ENCODE data around the gene ITIH5. TPM values are rescaled to one million over a fixed set of nuclear protein-coding genes. Genes with fewer than 3 reads are reported as not detected.

The ITIH5 gene
- total and polyA plus RNA-seq, 7 experiments from 2014 or later = not detected

DNA sequence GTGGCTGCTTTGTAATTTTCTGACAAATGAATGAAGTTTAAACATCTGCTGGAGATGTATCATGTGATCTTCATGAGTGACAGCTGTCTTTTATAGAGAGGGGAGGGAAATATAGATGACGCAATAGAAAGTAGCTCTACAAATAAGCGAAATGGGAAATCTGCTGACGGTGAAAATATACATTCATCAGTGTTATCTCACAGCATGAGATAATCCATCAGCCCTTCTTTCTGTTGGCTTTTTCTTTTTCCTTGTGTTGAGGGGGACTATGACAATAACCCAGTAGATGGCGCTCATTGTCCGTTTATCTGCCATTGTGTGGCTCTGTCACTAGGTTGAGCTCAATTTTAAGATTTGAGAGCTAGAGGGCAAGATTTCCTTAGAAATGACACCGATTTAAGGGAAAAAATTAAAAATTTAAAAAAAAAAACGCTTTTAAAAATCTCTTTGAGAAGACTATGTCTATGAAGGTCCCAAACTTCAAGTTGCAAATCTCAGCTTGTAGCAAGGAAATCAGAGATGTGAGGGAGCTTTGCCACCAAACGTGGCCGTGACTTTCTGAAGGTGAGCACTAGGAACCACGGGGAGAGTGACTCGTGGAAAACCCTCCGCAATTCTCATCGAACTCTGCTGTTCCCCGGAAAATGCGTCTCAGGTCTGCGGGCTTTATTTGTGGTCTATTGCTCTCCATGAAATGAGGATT, 141.3 kb downstream of the ITIH5 start:
- Histone ChIP-seq H3K4me1 (ENCODE audit: control insufficient read depth in 2 of 2, insufficient read depth in 2 of 2, low read length in 2 of 2) (peaks cover 0 to 4% of the 10 kb centered on the region in 2 donors), H3K36me3 (ENCODE audit: control insufficient read depth in 2 of 3, insufficient read depth in 3 of 3, low read length in 3 of 3) (no peaks in the 10 kb centered on the region), H3K27ac (ENCODE audit: low read depth, low read length) (no peak overlapping the region), H3K9me3 (ENCODE audit: control insufficient read depth in 2 of 3, low read length in 3 of 3) (no peaks in the 10 kb centered on the region), H3K4me3 (ENCODE audit: low read length) (no peak overlapping the region), H3K27me3 (ENCODE audit: control insufficient read depth in 2 of 2, insufficient read depth in 2 of 2, low read length in 2 of 2) (no peaks in the 10 kb centered on the region)
- intact Hi-C loops (cut with micrococcal nuclease) = loop anchor here (1.0 to 10.0 kb wide), 13 partner anchors 41 to 1777 kb away; partner anchors contain the start of gene ATP5F1C (in 1 of the 2)
- H3K27me3 Mint-ChIP-seq = peaks cover 0 to 23% (median 0%) of the 10 kb centered on the region in 5 donors
- H3K4me3 Mint-ChIP-seq = peak overlapping the region in 3 of 10 donors; percentile 25 to 36 (median 28)
- DNase-seq (peak in 8 of 9 donors; percentile 44 to 79 (median 67)), ATAC-seq (peak; percentile 90)
- peaks cover 0 to 3% (median 0%) of the 10 kb centered on the region in 5 donors for H3K36me3 Mint-ChIP-seq
- peak overlapping the region in 5 of 9 donors; percentile 7 to 52 (median 33) for H3K27ac Mint-ChIP-seq
- CTCF ChIA-PET = interaction anchor here (0.6 to 4.1 kb wide), 26 partner anchors 9 to 1777 kb away, joined by 3 to 97 read pairs (median 3); no protein-coding TSS in a partner anchor
- no peaks in the 10 kb centered on the region for H3K9me3 Mint-ChIP-seq
- H3K4me1 Mint-ChIP-seq = peaks cover 12 to 38% (median 17%) of the 10 kb centered on the region in 7 donors
- POLR2A ChIA-PET = interaction anchor here (1.0 to 1.1 kb wide), 2 partner anchors 9 to 41 kb away, joined by 3 to 5 read pairs; no protein-coding TSS in a partner anchor

DNA sequence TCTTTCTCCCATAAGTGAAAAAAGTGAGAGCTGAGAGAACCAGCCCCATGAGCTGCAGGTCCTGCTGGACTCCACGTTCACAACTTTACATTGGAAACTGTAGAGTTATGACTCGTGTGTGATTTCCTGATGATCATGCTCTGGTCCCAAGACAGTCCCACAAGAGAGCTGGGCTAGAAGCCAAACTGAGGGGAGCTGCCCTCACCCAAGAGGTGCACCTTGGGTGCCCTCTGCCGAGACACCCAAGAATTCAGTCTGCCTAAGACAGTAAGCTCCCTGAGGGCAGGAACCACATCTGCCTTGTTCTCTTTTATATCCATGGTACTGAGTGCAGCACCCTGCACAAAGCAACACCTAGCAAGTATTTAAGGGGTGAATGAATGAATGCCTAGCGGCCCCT, 143.1 kb downstream of the ITIH5 start:
- POLR2A ChIA-PET = interaction anchor here (0.6 to 2.0 kb wide), 3 partner anchors 10 to 114 kb away, joined by 3 to 10 read pairs (median 3); no protein-coding TSS in a partner anchor
- Mint-ChIP-seq H3K27ac (peak overlapping the region in 1 of 9 donors; percentile 19), H3K4me3 (no peak overlapping the region), H3K4me1 (peaks cover 12 to 38% (median 18%) of the 10 kb centered on the region in 7 donors), H3K9me3 (no peaks in the 10 kb centered on the region), H3K36me3 (peaks cover 0 to 3% (median 0%) of the 10 kb centered on the region in 5 donors), H3K27me3 (peaks cover 0 to 16% (median 0%) of the 10 kb centered on the region in 5 donors)
- CTCF ChIA-PET = interaction anchor here (0.5 to 4.1 kb wide), 2 partner anchors 153 to 163 kb away, joined by 3 to 97 read pairs; no protein-coding TSS in a partner anchor
- Histone ChIP-seq H3K27me3 (ENCODE audit: control insufficient read depth in 2 of 2, insufficient read depth in 2 of 2, low read length in 2 of 2) (no peaks in the 10 kb centered on the region), H3K36me3 (ENCODE audit: control insufficient read depth in 2 of 3, insufficient read depth in 3 of 3, low read length in 3 of 3) (no peaks in the 10 kb centered on the region), H3K4me1 (ENCODE audit: control insufficient read depth in 2 of 2, insufficient read depth in 2 of 2, low read length in 2 of 2) (peaks cover 0 to 4% of the 10 kb centered on the region in 2 donors), H3K4me3 (ENCODE audit: low read length) (no peak overlapping the region), H3K9me3 (ENCODE audit: control insufficient read depth in 2 of 3, low read length in 3 of 3) (no peaks in the 10 kb centered on the region), H3K27ac (ENCODE audit: low read depth, low read length) (no peak overlapping the region)
- DNase-seq = no peak
- ATAC-seq = no peak
- intact Hi-C loops (cut with micrococcal nuclease) = loop anchor here (2.0 to 10.0 kb wide), 3 partner anchors 99 to 1685 kb away; no protein-coding TSS in a partner anchor

DNA sequence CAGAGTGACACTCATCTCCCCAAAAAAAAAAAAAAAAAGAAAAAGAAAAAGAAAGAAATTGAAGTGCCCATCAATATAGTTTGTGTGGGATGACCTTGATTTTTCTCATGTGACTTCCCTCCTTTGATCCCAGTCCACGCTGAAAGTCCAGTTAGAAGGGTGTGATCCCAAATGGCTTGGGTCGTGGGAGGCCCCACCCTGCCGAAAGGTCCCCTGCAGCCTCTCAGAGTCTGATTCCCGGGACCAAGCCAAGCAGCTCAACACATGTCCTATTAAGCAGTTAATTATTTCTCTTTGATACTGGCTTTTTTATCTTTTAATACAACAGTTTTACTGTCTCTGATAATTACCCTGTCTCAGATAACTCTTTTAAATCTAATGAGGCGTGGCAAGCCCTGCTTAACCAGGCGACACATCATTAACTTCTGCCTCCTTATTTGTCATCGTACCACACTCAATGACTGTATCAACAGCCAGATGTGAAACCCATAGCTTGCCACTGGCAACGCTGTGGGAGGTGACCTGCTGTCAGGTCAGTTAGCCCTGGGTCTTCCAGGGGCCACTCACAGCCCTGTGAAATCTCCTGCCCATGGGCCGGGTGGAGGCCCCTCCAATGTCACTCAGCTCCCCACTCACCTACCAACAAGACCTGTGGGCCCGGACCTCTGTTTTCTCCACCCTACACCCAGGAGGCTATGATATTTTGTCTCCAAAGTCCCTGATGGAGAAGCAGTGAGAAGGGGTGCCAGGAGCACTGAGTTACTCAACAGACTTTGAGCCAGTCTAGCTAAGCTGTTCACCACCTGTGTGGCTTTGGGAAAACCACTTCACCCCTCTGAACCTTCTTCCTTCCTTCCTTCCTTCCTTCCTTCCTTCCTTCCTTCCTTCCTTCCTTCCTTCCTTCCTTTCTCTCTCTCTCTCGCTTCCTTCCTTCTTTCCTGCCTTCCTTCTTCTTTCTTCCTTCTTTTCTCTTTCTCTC, 146.0 kb downstream of the ITIH5 start:
- no peak for DNase-seq
- intact Hi-C loops (cut with micrococcal nuclease) = loop anchor here in 1 of 2 donors (10.0 kb wide), 1 partner anchor 954 kb away; no protein-coding TSS in a partner anchor
- H3K27ac Mint-ChIP-seq = peak overlapping the region in 3 of 9 donors; percentile 9 to 19 (median 10)
- no peak for ATAC-seq
- peaks cover 15 to 59% (median 27%) of the 10 kb centered on the region in 7 donors for H3K4me1 Mint-ChIP-seq
- H3K27me3 Mint-ChIP-seq = peaks cover 0 to 3% (median 0%) of the 10 kb centered on the region in 5 donors
- Histone ChIP-seq H3K4me3 (ENCODE audit: low read length) (no peak overlapping the region), H3K27ac (ENCODE audit: low read depth, low read length) (no peak overlapping the region), H3K27me3 (ENCODE audit: control insufficient read depth in 2 of 2, insufficient read depth in 2 of 2, low read length in 2 of 2) (no peaks in the 10 kb centered on the region), H3K36me3 (ENCODE audit: control insufficient read depth in 2 of 3, insufficient read depth in 3 of 3, low read length in 3 of 3) (no peaks in the 10 kb centered on the region), H3K4me1 (ENCODE audit: control insufficient read depth in 2 of 2, insufficient read depth in 2 of 2, low read length in 2 of 2) (peaks cover 0 to 4% of the 10 kb centered on the region in 2 donors), H3K9me3 (ENCODE audit: control insufficient read depth in 2 of 3, low read length in 3 of 3) (no peaks in the 10 kb centered on the region)
- H3K4me3 Mint-ChIP-seq = no peak overlapping the region
- CTCF ChIA-PET = interaction anchor here (0.7 kb wide), 1 partner anchor 167 kb away, joined by 4 read pairs; no protein-coding TSS in a partner anchor
- no peaks in the 10 kb centered on the region for H3K9me3 Mint-ChIP-seq
- POLR2A ChIA-PET = interaction anchor here (1.1 kb wide), 1 partner anchor 12 kb away, joined by 4 read pairs; no protein-coding TSS in a partner anchor
- peaks cover 0 to 4% (median 0%) of the 10 kb centered on the region in 5 donors for H3K36me3 Mint-ChIP-seq

DNA sequence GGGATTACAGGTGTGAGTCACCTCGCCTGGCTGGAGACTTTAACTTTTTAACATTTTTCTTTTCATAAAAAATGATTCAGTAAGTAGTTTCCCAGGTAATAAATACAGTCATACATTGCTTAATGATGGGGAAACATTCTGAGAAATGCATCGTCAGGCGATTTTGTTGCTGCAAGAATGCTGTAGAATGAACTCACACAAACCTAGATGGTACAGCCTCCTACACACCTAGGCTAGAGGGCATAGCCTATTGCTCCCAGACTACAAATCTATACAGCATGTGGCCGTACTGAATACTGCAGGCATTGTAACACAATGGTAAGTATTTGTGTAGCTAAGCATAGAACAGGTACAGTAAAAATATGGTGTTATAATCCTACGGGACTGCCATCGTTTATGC, 147.4 kb downstream of the ITIH5 start:
- no peak overlapping the region for H3K27ac ChIP-seq (ENCODE audit: low read depth, low read length)
- H3K36me3 ChIP-seq (ENCODE audit: control insufficient read depth in 2 of 3, insufficient read depth in 3 of 3, low read length in 3 of 3) = no peaks in the 10 kb centered on the region
- peaks cover 0 to 5% (median 0%) of the 10 kb centered on the region in 5 donors for H3K27me3 Mint-ChIP-seq
- intact Hi-C loops (cut with micrococcal nuclease) = no loop called here
- no peaks in the 10 kb centered on the region for H3K27me3 ChIP-seq (ENCODE audit: control insufficient read depth in 2 of 2, insufficient read depth in 2 of 2, low read length in 2 of 2)
- peaks cover 0 to 4% (median 0%) of the 10 kb centered on the region in 5 donors for H3K36me3 Mint-ChIP-seq
- DNase-seq (no peak), ATAC-seq (no peak)
- H3K4me1 Mint-ChIP-seq = peaks cover 11 to 64% (median 26%) of the 10 kb centered on the region in 7 donors
- H3K4me1 ChIP-seq (ENCODE audit: control insufficient read depth in 2 of 2, insufficient read depth in 2 of 2, low read length in 2 of 2) = peaks cover 0 to 6% of the 10 kb centered on the region in 2 donors
- H3K4me3 ChIP-seq (ENCODE audit: low read length) = no peak overlapping the region
- POLR2A ChIA-PET = no interaction called here
- no peak overlapping the region for H3K4me3 Mint-ChIP-seq
- H3K9me3 Mint-ChIP-seq = no peaks in the 10 kb centered on the region
- CTCF ChIA-PET = no interaction called here
- H3K27ac Mint-ChIP-seq = no peak overlapping the region
- H3K9me3 ChIP-seq (ENCODE audit: control insufficient read depth in 2 of 3, low read length in 3 of 3) = no peaks in the 10 kb centered on the region

DNA sequence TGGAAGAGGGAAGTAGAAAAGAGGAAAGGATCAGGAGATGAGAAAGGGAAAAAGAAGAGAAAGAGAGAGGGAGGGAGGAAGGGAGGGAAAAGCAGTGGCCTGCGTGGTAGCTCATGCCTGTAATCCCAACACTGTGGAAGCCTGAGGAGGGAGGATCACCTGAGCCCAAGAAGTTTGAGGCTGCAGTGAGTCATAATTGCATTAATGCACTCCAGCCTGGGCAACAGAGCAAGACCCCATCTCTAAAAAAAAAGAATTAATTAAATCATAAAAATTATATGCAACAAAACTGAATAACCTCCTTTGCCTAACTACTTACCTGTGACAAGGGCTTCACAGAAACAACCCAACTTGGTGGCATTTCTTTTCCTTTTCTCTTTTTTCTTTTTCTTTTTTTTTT, 148.1 kb downstream of the ITIH5 start:
- no peak for DNase-seq
- Histone ChIP-seq H3K36me3 (ENCODE audit: control insufficient read depth in 2 of 3, insufficient read depth in 3 of 3, low read length in 3 of 3) (no peaks in the 10 kb centered on the region), H3K9me3 (ENCODE audit: control insufficient read depth in 2 of 3, low read length in 3 of 3) (no peaks in the 10 kb centered on the region), H3K27ac (ENCODE audit: low read depth, low read length) (no peak overlapping the region), H3K4me3 (ENCODE audit: low read length) (no peak overlapping the region), H3K27me3 (ENCODE audit: control insufficient read depth in 2 of 2, insufficient read depth in 2 of 2, low read length in 2 of 2) (no peaks in the 10 kb centered on the region), H3K4me1 (ENCODE audit: control insufficient read depth in 2 of 2, insufficient read depth in 2 of 2, low read length in 2 of 2) (peaks cover 4 to 13% of the 10 kb centered on the region in 2 donors)
- H3K36me3 Mint-ChIP-seq = peaks cover 0 to 4% (median 0%) of the 10 kb centered on the region in 5 donors
- H3K4me1 Mint-ChIP-seq = peaks cover 11 to 70% (median 33%) of the 10 kb centered on the region in 7 donors
- no peak for ATAC-seq
- intact Hi-C loops (cut with micrococcal nuclease) = no loop called here
- ChIA-PET CTCF (no interaction called here), POLR2A (no interaction called here)
- H3K27me3 Mint-ChIP-seq = peaks cover 0 to 5% (median 0%) of the 10 kb centered on the region in 5 donors
- peak overlapping the region in 1 of 10 donors; percentile 7 for H3K4me3 Mint-ChIP-seq
- peak overlapping the region in 1 of 9 donors; percentile 44 for H3K27ac Mint-ChIP-seq
- no peaks in the 10 kb centered on the region for H3K9me3 Mint-ChIP-seq

DNA sequence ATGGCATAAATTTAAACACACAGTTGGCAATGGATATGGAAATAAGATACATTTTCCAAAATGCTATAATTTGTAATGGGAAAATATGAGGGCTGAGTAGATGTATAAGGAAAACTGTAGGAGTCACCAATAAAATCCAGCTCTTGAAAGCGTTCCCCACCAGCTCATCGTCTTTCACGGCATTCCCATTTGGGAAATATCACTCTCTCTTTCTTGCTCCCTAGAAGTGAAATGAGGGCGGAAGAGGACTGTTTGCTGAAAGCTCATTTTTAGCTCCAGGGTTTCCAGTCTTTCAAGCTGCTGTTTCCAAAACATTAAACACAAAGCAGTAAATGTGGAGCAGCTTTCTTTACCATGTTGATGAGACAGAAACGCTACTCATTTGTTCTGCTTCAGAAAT, 151.3 kb downstream of the ITIH5 start:
- CTCF ChIA-PET = interaction anchor here (1.9 kb wide), 1 partner anchor 10 kb away, joined by 10 read pairs; no protein-coding TSS in a partner anchor
- intact Hi-C loops (cut with micrococcal nuclease) = no loop called here
- H3K27ac Mint-ChIP-seq = peak overlapping the region in 1 of 9 donors; percentile 48

More for the DNA sequence above, 151.3 kb downstream of the ITIH5 start:
- Mint-ChIP-seq H3K27me3 (peaks cover 0 to 7% (median 0%) of the 10 kb centered on the region in 5 donors), H3K36me3 (peaks cover 3 to 17% (median 10%) of the 10 kb centered on the region in 5 donors), H3K4me3 (peak overlapping the region in 1 of 10 donors; percentile 16), H3K9me3 (peaks cover 0 to 14% (median 9%) of the 10 kb centered on the region in 11 donors), H3K4me1 (peaks cover 18 to 71% (median 45%) of the 10 kb centered on the region in 7 donors)
- Histone ChIP-seq H3K4me3 (ENCODE audit: low read length) (no peak overlapping the region), H3K4me1 (ENCODE audit: control insufficient read depth in 2 of 2, insufficient read depth in 2 of 2, low read length in 2 of 2) (peaks cover 18 to 26% of the 10 kb centered on the region in 2 donors), H3K9me3 (ENCODE audit: control insufficient read depth in 2 of 3, low read length in 3 of 3) (peaks cover 0 to 3% (median 0%) of the 10 kb centered on the region in 3 experiments), H3K36me3 (ENCODE audit: control insufficient read depth in 2 of 3, insufficient read depth in 3 of 3, low read length in 3 of 3) (no peaks in the 10 kb centered on the region), H3K27ac (ENCODE audit: low read depth, low read length) (no peak overlapping the region), H3K27me3 (ENCODE audit: control insufficient read depth in 2 of 2, insufficient read depth in 2 of 2, low read length in 2 of 2) (no peaks in the 10 kb centered on the region)
- DNase-seq (no peak), ATAC-seq (no peak)
- POLR2A ChIA-PET = interaction anchor here (1.0 kb wide), 1 partner anchor 11 kb away, joined by 3 read pairs; no protein-coding TSS in a partner anchor

Measured in naive thymus-derived CD4-positive, alpha-beta T cell (primary cell).